Measurements from ENCODE around the gene DCHS2.
A peak's percentile ranks its signal among the peaks of the same experiment; 100 is the strongest.
"Not testable (repeated sequence)": the region's sequence is repeated elsewhere in the genome, so short reads cannot be mapped to it uniquely, and the experiment has no call there.

Gene DCHS2

DNA sequence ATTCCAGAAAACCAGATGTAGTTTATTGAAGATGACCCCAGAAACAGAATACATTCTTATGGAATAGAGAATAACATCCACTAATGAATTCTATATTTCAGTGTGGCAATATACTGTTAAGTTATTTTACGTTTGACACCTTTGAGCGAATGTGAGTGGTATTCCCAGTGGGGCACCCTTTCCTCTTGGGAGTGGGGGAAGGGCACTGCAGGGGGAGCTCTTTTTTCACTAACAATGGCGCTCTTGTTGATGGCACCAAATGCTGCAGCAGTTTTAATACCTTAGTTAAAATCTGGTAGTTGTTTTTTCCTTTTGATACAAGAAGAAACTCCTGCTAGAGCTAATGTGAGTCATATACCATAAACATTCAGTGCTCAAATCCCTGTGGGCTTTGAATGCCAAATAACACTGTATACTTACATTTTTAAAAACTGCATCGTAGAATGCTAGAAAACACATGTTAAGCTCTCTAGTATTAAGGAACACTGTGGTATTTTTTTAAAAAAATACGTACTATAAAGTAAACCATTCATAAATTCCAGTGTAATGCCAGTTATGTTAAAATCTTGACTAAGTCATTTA is 178.5 kb downstream of the DCHS2 start:
- no peak for DNase-seq

- DNase-seq = no peak
These were observed 179.4 kb downstream of the DCHS2 start for GRCh38 chr4:154312246-154312645.

- no peak for DNase-seq
These were observed 181.0 kb downstream of the DCHS2 start for GRCh38 chr4:154310578-154310977.

GRCh38 chr4:154308207-154308606 is 183.4 kb downstream of the DCHS2 start:
- no peak for DNase-seq

- no peak for DNase-seq
These were observed 184.1 kb downstream of the DCHS2 start for GRCh38 chr4:154307451-154307850.

GRCh38 chr4:154305616-154306015 is 186.0 kb downstream of the DCHS2 start:
- no peak for DNase-seq

- no peak for DNase-seq
These were observed 186.9 kb downstream of the DCHS2 start for GRCh38 chr4:154304679-154305078.

DNA sequence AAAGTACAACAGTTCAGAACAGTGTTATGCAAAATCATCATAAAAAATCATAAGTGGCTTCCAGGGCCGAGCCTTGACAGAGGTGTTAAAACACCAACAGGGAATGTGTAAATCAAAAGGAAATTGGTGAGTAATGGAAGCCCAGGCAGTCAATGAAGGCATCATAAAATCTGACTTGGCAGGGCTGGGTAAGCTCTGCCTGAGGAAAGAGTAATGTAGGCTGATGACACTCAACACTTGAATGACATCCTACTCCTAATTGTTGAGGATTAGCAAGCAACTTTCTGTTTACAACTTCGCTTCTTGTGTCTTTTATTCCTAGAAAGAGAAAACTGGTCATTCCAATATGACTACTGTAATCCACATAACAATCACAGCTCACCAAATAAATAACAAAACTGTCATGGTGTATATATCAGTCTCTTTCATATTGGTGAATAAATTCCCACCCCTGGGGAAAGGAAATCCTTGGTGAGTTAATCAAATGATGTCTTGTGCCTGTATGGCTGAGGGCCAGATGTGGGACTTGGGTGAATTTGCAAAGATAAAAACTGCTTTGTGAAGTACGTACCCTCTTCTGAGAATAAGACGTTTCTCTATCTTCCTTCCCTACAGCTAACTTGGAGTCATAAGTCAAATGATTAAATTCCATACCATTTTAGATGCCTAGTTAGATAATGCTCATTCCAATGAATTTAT is 196.8 kb downstream of the DCHS2 start:
- no peak for DNase-seq

DNA sequence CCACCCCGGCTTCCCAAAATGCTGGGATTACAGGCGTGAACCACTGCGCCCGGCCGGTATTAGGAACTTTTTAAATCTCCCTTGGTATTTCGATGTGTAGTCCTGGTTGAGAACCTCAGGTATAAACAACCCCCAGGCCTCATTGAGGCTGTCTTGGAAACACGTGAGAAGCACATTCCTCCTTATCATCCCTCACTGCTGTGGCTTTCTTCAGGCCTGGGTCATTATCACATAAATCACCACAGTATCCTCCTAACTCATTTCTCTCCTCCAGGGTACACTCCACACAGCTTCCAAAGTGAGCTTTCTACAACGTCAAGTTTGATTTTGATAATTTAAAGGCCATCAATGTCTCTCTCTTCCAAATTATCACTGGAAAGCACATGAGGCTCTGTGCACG is 198.2 kb downstream of the DCHS2 start:
- no peak for DNase-seq

DNA sequence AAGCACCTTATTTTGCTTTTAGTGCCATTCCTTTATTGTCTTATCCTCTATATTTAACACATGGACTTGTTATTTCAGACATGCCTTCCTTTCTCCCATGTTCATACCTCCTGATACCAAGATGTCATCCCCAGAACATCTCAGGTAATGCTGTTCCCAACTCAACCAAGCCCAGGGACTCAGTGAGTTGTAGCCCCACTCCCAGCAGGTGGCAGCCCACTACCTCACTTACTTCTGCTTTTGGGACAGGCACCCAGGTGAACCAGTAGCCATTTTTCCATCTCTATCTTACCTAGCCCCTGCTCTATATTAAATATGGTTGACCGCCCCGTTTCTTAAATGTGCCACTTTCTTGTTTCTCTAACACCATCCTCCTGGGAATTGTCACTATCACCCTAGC is 199.0 kb downstream of the DCHS2 start:
- DNase-seq = peak in 1 of 2 donors; percentile 3

- no peak for DNase-seq
These were observed 214.4 kb downstream of the DCHS2 start for GRCh38 chr4:154277172-154277571.

GRCh38 chr4:154276496-154276895 is 215.1 kb downstream of the DCHS2 start:
- no peak for DNase-seq

DNA sequence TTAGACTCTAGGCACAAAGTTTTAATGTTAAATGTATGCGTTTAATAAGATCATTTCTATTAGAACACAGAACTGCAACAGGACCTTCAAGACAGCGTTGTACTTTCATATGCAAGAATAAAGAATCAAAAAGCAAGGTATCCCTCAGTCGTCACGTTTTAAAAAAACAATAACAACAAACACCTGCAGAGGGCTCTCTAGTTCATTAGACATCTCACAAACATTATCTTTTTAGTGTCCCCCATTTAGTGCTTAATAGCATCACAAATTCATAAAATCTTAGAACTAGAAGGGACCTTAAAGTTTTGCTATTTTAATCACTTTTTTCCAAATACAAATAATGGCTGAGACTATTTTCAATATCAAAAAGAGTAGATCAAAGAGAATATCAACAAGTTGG is 236.6 kb downstream of the DCHS2 start:
- no peak for DNase-seq

- DNase-seq = no peak
These were observed 257.0 kb downstream of the DCHS2 start for GRCh38 chr4:154234576-154234975.

DNA sequence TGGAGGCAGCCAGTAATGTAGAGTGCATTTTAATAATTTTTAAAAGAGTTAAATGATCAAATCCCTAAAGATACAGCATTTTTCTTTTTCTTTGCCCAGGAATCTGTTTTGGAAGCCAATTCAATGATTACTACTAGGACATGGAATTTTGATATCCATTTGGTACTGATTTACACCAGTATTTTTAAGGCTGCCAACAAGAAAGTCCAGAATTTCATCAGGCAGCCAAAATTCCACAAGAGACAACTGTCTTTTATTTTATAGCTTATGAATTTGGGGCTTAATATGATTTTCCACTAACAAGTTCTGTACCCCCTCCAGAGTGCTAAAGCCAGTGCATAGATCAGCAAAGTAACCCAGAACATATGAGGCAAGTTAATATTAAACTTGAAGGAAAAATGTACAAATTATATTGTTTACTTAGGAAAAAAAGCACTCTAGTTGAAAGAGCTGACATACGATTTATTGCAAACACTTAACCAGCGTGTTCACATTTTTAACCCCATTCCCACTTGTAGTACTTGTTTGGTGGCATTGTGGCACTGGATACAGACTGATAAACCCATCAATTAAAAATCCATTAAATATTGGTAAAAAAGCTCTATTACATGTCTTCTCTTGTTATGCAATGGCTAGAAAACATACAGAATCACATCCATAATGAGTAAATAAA is 259.7 kb downstream of the DCHS2 start:
- DNase-seq = no peak

DNA sequence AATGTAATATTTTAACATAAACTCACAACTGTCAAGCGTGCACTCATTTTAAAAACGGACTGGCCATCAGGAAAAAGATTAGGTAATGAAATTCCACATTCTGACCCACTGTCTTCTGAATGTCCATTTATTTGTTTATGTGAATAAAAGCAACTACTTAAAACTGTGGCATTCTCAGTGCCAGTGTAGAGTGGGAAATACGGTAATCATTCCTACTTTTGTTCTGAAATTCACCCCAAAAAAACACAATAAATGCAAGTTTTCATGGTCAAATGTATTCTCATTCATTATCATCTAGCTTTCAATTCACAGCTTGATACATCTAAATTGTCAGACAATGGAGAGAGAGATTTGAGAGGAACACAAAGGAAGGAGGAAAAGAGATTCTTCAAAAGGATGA is 260.9 kb downstream of the DCHS2 start:
- no peak for DNase-seq

DNA sequence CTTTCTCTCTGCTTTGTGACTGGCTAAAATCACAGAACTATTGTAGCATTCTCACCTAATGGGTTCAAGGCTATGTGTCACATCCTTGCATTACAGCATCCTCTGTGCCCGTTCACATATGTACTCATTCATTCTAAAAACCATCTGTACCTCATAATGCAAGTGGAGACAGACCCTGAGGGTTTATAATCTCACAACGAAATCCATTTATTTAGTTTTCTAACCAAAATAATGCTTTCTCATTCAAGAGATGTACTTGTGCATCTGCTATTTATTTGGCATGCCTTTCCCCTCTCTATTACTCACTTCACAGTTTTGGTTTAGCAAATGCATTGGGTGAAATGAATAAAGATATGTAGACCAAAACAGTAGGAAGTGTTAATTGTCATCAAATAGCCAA is 261.5 kb downstream of the DCHS2 start:
- DNase-seq = no peak

DNA sequence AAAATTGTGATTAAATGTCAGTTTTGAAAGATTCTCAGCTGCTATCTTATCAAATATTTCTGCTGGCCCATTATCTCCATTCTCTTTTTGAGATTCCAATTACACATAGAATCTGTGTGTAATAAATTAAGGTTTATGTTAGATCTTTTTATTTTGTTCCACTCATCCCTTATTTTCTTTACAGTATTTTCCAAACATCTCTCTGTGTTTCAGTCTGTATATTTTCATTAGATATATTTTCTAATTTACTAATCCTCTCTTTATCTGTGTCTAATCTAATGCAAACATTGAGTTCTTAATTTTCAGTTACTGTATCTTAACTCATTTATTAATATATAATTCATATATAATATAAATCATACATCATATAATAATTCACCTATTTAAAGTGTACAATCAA is 268.7 kb downstream of the DCHS2 start:
- no peak for DNase-seq

GRCh38 chr4:154218051-154218450 is 273.5 kb downstream of the DCHS2 start:
- DNase-seq = no peak

DNA sequence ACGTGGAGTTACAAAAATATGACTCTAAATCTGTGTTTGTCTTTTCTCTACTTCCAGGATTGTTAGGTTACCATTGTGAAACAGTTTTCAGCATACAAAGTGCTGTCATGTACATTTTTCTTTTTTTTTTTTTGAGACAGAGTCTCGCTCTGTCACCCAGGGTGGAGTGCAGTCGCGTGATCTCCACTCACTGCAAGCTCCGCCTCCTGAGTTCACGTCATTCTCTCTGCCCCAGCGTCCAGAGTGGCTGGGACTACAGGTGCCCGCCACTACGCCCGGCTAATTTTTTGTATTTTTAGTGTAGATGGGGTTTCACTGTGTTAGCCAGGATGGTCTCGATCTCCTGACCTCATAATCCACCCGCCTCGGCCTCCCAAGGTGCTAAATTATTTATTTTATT is 274.2 kb downstream of the DCHS2 start:
- not testable (repeated sequence) for DNase-seq

DNA sequence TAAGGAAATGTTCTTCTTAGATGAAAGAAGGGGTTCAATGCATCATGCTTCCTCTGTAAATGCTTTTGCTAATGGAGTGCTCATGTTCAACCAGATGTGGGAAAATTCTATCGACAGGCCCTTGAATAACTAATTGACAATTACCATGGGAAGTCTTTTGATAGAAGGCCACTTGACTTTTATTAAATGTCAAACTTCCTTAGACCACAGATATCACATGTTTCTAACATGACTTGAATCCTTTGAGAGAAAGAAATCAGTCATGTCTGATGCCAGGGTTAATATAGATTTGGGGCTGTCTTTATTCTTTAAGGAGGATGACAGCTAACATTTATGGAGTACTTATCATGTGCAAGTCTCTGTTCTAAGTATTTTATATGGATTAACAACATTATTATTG is 280.1 kb downstream of the DCHS2 start:
- no peak for DNase-seq

DNA sequence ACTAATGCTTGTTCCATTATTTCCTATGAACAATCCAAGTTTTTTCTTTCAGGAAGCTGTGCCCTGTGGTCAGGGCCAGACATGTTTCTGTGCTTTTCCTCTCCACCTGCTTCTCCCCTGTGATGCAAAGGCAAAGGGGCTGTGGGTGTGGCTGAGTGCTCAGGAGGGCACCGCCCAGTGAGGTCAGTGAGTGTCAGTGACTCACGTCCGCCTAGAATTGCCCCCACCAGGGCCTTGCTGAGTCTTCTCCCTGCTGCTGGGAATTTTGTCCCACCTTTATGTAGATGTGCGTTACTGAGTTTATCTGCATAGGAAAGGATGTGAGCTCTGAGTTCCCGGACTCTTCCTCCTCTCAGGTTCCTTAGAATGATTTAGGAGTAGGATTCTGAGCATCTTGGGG is 283.2 kb downstream of the DCHS2 start:
- no peak for DNase-seq

DNA sequence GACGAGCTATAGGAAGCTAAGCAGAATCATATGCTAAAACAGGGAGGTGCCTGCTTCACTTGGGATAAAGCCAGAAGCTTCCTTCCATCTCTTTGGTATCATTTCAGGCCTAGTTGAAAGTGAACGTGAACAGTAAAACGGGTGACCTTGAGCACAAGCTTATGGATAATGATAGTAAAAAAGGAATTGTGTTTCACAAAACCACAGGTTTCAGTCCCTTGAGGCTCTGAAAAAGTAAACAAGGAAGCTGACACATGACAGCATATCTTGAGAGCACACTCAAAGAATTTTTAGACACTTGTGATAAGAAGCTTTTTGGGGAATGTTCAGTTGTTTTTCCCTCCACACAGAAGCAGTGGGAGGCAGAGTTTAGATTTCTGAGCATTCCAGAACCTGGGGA is 286.1 kb downstream of the DCHS2 start:
- no peak for DNase-seq

- DNase-seq = no peak
These were observed 296.9 kb downstream of the DCHS2 start for GRCh38 chr4:154194649-154195048.

GRCh38 chr4:154192585-154192984 is 299.0 kb downstream of the DCHS2 start:
- no peak for DNase-seq
